Neural progenitor cell (in vitro differentiated cells): ENCODE measurements around the gene COL8A2. TPM values are rescaled to one million over a fixed set of nuclear protein-coding genes. Genes with fewer than 3 reads are reported as not detected.
A peak's percentile ranks its signal among the peaks of the same experiment; 100 is the strongest.

Experiments used
- DNase-seq: peaks from one replicate; pipeline ENCODE4 v3.0.0-alpha.2; 2016; ENCODE audit warnings: low spot score
- H2AFZ ChIP-seq: fragments of 200-600 bp; sonication (generic); replicated peaks from 2 replicates; pipeline ENCODE4 v1.6.1; 2016; ENCODE audit warnings: antibody characterized with exemption
- H3F3A ChIP-seq: fragments of 200-600 bp; sonication (generic); 2 replicates; pipeline ENCODE4 v1.6.1; 2016; ENCODE audit warnings: antibody characterized with exemption, low read depth
- H3K27ac ChIP-seq: fragments of 200-600 bp; sonication (generic); 2 replicates; pipeline ENCODE4 v1.5.1; 2016; ENCODE audit warnings: mild to moderate bottlenecking
- H3K27me3 ChIP-seq: fragments of 200-600 bp; sonication (generic); 2 replicates; pipeline ENCODE4 v1.6.1; 2016; ENCODE audit warnings: mild to moderate bottlenecking, moderate library complexity
- H3K36me3 ChIP-seq: fragments of 200-600 bp; sonication (generic); 2 replicates; pipeline ENCODE4 v1.5.1; 2016
- H3K4me1 ChIP-seq: fragments of 200-600 bp; sonication (generic); 2 replicates; pipeline ENCODE4 v1.6.1; 2016; ENCODE audit warnings: mixed run types
- H3K4me2 ChIP-seq: fragments of 200-600 bp; sonication (generic); 2 replicates; pipeline ENCODE4 v1.6.1; 2016
- H3K4me3 ChIP-seq: fragments of 200-600 bp; sonication (generic); 2 replicates; pipeline ENCODE4 v1.5.1; 2016
- H3K79me2 ChIP-seq: fragments of 200-600 bp; sonication (generic); 2 replicates; pipeline ENCODE4 v1.6.1; 2016; ENCODE audit warnings: low read depth
- H3K9ac ChIP-seq: fragments of 200-600 bp; sonication (generic); 2 replicates; pipeline ENCODE4 v1.6.1; 2016
- H3K9me3 ChIP-seq: fragments of 200-600 bp; sonication (generic); 2 replicates; pipeline ENCODE4 v1.5.1; 2016; ENCODE audit warnings: low read depth
- H4K20me1 ChIP-seq: fragments of 200-600 bp; sonication (generic); 2 replicates; pipeline ENCODE4 v1.6.1; 2016; ENCODE audit warnings: low read depth
- H3K27ac Mint-ChIP-seq: 3 replicates; pipeline ENCODE4 v1.8.0; 2021; ENCODE audit warnings: mixed read lengths
- H3K27me3 Mint-ChIP-seq: 2 replicates; pipeline ENCODE4 v1.8.0; 2022; ENCODE audit warnings: low read depth, mild to moderate bottlenecking, inconsistent platforms, moderate library complexity, mixed read lengths; ENCODE audit not compliant: insufficient read depth
- H3K36me3 Mint-ChIP-seq: 3 replicates; pipeline ENCODE4 v1.8.0; 2021; ENCODE audit warnings: mixed read lengths
- H3K4me1 Mint-ChIP-seq: 3 replicates; pipeline ENCODE4 v1.8.0; 2021; ENCODE audit warnings: mixed read lengths
- H3K4me3 Mint-ChIP-seq: 3 replicates; pipeline ENCODE4 v1.8.0; 2021; ENCODE audit warnings: mild to moderate bottlenecking, moderate library complexity, mixed read lengths
- H3K9me3 Mint-ChIP-seq: 3 replicates; pipeline ENCODE4 v1.8.0; 2020; ENCODE audit warnings: mixed read lengths
- EZH2 ChIP-seq: fragments of 200-600 bp; sonication (generic); IDR thresholded peaks from 2 replicates; pipeline ENCODE4 v1.6.1; 2017; ENCODE audit warnings: antibody characterized with exemption, mild to moderate bottlenecking, moderate library complexity
- EZH2phosphoT487 ChIP-seq: fragments of 200-600 bp; sonication (generic); IDR thresholded peaks from 2 replicates; pipeline ENCODE4 v1.6.1; 2017; ENCODE audit warnings: antibody characterized with exemption
- total RNA-seq: library from RNA; depleted of rRNA; stranded (reverse); fragments of >200 nt; gene quantifications from 2 replicates; pipeline ENCODE4 v1.2.3, GENCODE V29; 2015; ENCODE audit warnings: low replicate concordance
- TF ChIP-seq, protein P1 (sequence below): fragments of 200-600 bp; sonication (generic); IDR thresholded peaks from 2 replicates; pipeline ENCODE4 v1.5.1; 2017; ENCODE audit warnings: antibody characterized with exemption, mild to moderate bottlenecking

Gene COL8A2
- total RNA-seq, 1 donor from 2014 or later = not detected

DNA sequence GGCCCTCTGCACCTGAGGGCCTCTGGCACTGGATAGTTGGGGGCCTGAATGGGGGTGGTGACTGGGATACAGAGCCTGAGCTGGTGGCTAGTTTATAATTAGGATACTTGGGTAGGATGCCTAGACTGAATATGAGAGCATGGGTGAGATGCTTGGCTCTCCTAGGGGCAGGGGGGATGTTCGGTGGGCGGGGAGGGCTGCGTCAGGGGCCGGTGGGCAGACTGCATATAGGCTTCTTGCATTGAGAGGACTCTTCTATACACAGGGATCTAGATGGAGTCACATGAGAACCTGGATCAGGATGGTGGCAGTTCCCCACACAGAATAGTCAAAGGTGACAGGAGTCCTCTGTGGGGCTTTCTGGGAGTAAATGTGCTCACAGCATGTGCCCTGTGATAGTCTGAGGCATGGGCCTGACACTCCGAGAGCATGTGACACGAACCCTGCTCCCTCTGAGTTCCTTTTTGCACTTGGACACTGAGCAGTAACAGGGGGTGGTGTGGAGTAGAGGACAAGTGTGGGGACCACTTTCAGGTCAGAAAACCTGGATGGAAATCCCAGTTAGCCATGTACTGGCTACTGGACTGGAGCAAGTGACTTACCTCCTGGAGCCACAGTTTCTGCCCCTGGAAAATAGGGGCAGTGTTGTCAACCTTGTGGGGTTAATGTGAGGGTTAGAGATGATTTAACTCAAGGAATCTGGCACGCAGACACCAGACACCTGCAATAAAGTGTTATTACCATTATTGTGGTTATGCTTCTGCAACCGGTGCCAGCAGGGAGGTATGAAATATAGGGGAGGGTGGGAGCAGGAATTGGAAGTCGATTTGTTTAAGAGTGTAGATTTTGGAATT is 33.2 kb upstream of the COL8A2 start:
- peaks cover 33% of the 10 kb centered on the region for H3K4me1 ChIP-seq
- H3K36me3 Mint-ChIP-seq = peaks cover 22% of the 10 kb centered on the region
- peak overlapping the region; percentile 83 for H3K27ac Mint-ChIP-seq
- H3K9me3 ChIP-seq = no peaks in the 10 kb centered on the region
- peak overlapping the region; percentile 89 for H3K4me2 ChIP-seq
- peak overlapping the region; percentile 99 for H3K4me3 ChIP-seq
- H3K4me1 Mint-ChIP-seq = peaks cover 69% of the 10 kb centered on the region
- no peak overlapping the region for H3K9ac ChIP-seq
- peak overlapping the region; percentile 94 for H3K4me3 Mint-ChIP-seq
- H3K9me3 Mint-ChIP-seq = no peaks in the 10 kb centered on the region
- no peak for DNase-seq
- H3K27me3 Mint-ChIP-seq = peaks cover 2% of the 10 kb centered on the region
- TF ChIP-seq EZH2 (no peak), EZH2phosphoT487 (no peak)
- TF ChIP-seq, protein P1, sequence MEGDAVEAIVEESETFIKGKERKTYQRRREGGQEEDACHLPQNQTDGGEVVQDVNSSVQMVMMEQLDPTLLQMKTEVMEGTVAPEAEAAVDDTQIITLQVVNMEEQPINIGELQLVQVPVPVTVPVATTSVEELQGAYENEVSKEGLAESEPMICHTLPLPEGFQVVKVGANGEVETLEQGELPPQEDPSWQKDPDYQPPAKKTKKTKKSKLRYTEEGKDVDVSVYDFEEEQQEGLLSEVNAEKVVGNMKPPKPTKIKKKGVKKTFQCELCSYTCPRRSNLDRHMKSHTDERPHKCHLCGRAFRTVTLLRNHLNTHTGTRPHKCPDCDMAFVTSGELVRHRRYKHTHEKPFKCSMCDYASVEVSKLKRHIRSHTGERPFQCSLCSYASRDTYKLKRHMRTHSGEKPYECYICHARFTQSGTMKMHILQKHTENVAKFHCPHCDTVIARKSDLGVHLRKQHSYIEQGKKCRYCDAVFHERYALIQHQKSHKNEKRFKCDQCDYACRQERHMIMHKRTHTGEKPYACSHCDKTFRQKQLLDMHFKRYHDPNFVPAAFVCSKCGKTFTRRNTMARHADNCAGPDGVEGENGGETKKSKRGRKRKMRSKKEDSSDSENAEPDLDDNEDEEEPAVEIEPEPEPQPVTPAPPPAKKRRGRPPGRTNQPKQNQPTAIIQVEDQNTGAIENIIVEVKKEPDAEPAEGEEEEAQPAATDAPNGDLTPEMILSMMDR = no peak
- H3K27me3 ChIP-seq = peaks cover 7% of the 10 kb centered on the region
- H3K36me3 ChIP-seq = no peaks in the 10 kb centered on the region
- H4K20me1 ChIP-seq = peaks cover 63% of the 10 kb centered on the region
- H3F3A ChIP-seq = peaks cover 68% of the 10 kb centered on the region
- H2AFZ ChIP-seq = no peak overlapping the region
- no peak overlapping the region for H3K27ac ChIP-seq
- peaks cover 66% of the 10 kb centered on the region for H3K79me2 ChIP-seq

DNA sequence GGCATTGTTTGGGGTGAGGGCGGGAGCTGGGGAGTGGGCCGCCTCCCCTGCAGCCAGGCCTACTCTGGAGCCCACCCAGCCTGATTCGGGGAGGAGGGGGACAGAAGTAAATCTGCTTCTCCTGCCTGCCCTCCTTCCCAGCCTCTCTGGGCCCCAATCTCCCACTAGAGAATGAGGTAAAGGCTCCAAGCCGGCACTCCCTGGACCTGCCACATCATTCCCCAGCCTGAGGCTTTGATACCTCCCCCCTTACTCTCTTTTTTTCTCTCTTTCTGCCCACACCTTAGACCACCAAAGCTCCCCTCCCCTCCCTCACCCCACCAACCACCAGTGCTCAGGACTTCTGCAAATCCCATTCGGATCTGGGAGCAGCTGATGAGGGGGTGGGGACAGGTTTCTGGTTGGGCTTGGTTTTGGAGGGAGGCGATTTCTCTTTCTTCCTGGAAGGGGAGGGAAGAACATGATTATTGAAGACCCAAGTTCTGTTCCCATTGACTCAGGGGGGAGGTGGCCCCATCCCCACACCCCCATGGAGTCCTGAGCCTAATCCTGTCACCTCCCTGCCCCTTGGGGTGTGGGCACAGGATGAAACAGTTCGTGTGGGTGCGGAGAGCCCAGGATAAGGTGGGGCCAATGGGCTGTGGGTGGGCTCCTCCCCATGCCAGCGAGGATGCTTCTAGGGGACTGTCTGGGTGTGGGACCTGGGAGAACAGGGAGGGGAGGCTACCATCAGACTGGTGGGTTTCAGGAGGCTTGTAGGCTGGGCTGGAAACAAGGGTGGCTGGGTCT is 32.3 kb upstream of the COL8A2 start:
- H3K36me3 ChIP-seq = no peaks in the 10 kb centered on the region
- H3K9me3 ChIP-seq = no peaks in the 10 kb centered on the region
- peak overlapping the region; percentile 95 for H3K27ac ChIP-seq
- no peaks in the 10 kb centered on the region for H3K9me3 Mint-ChIP-seq
- peaks cover 54% of the 10 kb centered on the region for H4K20me1 ChIP-seq
- H3K79me2 ChIP-seq = peaks cover 57% of the 10 kb centered on the region
- peaks cover 68% of the 10 kb centered on the region for H3K4me1 Mint-ChIP-seq
- peak overlapping the region; percentile 99 for H3K4me3 ChIP-seq
- H2AFZ ChIP-seq = no peak overlapping the region
- H3K27me3 Mint-ChIP-seq = peaks cover 3% of the 10 kb centered on the region
- H3K4me2 ChIP-seq = peak overlapping the region; percentile 89
- peaks cover 33% of the 10 kb centered on the region for H3K4me1 ChIP-seq
- H3K36me3 Mint-ChIP-seq = peaks cover 19% of the 10 kb centered on the region
- peak; percentile 68 for DNase-seq
- peaks cover 68% of the 10 kb centered on the region for H3F3A ChIP-seq
- H3K9ac ChIP-seq = peak overlapping the region; percentile 33
- H3K27me3 ChIP-seq = peaks cover 15% of the 10 kb centered on the region
- H3K27ac Mint-ChIP-seq = peak overlapping the region; percentile 63
- peak overlapping the region; percentile 94 for H3K4me3 Mint-ChIP-seq
- no peak for TF ChIP-seq EZH2
- TF ChIP-seq EZH2phosphoT487 = no peak
- TF ChIP-seq, protein P1 = no peak

DNA sequence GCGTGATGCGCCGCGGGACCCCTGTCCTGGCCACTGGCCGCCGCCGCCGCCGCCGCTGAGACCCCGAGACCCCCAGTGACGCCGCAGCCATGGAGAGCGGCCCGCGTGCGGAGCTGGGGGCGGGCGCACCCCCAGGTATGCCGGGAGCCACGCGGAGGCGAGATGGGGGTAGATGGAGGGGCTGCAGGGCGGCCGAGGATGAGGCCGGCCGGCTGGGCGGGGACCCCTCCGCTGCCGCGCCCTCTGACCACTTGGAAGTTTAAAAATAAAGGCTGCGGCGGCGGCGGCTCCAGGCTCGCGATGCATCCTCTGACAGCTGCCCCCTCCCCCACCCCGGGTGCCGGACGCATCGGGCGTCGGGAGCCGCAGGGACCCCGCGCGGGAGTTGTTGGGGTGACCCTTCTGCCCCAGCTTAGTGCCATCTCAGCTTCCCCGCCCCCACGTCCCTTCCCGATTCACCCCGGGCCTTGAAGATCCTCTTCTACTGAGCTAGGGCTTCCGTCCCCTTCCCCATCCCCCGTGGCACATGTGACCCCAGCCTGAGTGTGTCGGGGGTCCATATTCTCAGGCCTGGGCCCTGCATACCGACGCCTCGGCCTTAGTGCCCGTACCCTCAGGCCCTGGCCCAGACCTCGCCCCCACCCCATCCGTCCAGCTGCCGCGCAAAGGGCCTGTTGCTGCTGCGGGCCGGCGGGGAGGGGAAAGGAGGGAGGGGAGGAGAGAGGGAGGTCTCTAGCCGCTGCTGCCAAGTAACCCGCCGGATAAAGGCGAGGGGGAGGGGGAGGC is 31.5 kb upstream of the COL8A2 start:
- H3F3A ChIP-seq = peaks cover 69% of the 10 kb centered on the region
- no peaks in the 10 kb centered on the region for H3K9me3 ChIP-seq
- H3K79me2 ChIP-seq = peaks cover 49% of the 10 kb centered on the region
- H3K4me3 ChIP-seq = peak overlapping the region; percentile 99
- peaks cover 16% of the 10 kb centered on the region for H3K36me3 Mint-ChIP-seq
- peaks cover 3% of the 10 kb centered on the region for H3K27me3 Mint-ChIP-seq
- DNase-seq = peak; percentile 95
- H3K4me3 Mint-ChIP-seq = peak overlapping the region; percentile 94
- no peak for TF ChIP-seq EZH2
- TF ChIP-seq, protein P1 = no peak
- no peak for TF ChIP-seq EZH2phosphoT487
- no peaks in the 10 kb centered on the region for H3K9me3 Mint-ChIP-seq
- peaks cover 36% of the 10 kb centered on the region for H3K4me1 ChIP-seq
- H2AFZ ChIP-seq = peak overlapping the region; percentile 15
- H3K4me1 Mint-ChIP-seq = peaks cover 66% of the 10 kb centered on the region
- H3K4me2 ChIP-seq = peak overlapping the region; percentile 89
- H3K36me3 ChIP-seq = no peaks in the 10 kb centered on the region
- H3K27ac Mint-ChIP-seq = peak overlapping the region; percentile 72
- H3K9ac ChIP-seq = peak overlapping the region; percentile 63
- H3K27me3 ChIP-seq = peaks cover 15% of the 10 kb centered on the region
- H3K27ac ChIP-seq = peak overlapping the region; percentile 95
- H4K20me1 ChIP-seq = peaks cover 46% of the 10 kb centered on the region
